Measurements from ENCODE around the gene ANKRD36.
"Not testable (repeated sequence)": the region's sequence is repeated elsewhere in the genome, so short reads cannot be mapped to it uniquely, and the experiment has no call there.

ANKRD36 gene

GRCh38 chr2:97068074-97068473, 44.9 kb upstream of the ANKRD36 start (continued):
- TF ChIP-seq, protein P1, sequence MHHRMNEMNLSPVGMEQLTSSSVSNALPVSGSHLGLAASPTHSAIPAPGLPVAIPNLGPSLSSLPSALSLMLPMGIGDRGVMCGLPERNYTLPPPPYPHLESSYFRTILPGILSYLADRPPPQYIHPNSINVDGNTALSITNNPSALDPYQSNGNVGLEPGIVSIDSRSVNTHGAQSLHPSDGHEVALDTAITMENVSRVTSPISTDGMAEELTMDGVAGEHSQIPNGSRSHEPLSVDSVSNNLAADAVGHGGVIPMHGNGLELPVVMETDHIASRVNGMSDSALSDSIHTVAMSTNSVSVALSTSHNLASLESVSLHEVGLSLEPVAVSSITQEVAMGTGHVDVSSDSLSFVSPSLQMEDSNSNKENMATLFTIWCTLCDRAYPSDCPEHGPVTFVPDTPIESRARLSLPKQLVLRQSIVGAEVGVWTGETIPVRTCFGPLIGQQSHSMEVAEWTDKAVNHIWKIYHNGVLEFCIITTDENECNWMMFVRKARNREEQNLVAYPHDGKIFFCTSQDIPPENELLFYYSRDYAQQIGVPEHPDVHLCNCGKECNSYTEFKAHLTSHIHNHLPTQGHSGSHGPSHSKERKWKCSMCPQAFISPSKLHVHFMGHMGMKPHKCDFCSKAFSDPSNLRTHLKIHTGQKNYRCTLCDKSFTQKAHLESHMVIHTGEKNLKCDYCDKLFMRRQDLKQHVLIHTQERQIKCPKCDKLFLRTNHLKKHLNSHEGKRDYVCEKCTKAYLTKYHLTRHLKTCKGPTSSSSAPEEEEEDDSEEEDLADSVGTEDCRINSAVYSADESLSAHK (tag by site-specific recombination; IDR thresholded peaks at IDR 0.05) = no peak

- H3K9me3 ChIP-seq (ENCODE audit: control insufficient read depth, insufficient read depth, low read depth, low read length); CTCF ChIA-PET; H3K4me3 ChIP-seq (ENCODE audit: low read depth, low read length); H3K36me3 ChIP-seq (ENCODE audit: control insufficient read depth in 2 of 2, insufficient read depth in 1 of 2, low read length in 2 of 2); H3K4me1 ChIP-seq (ENCODE audit: control insufficient read depth, insufficient read depth, low read length); H3K27ac ChIP-seq (ENCODE audit: extremely low read depth, low read depth, low read length); POLR2A ChIA-PET: not testable (repeated sequence)
These were observed 44.2 kb upstream of the ANKRD36 start for GRCh38 chr2:97068722-97069121.

- CTCF ChIA-PET; H3K9me3 ChIP-seq (ENCODE audit: control insufficient read depth, insufficient read depth, low read depth, low read length); H3K4me1 ChIP-seq (ENCODE audit: control insufficient read depth, insufficient read depth, low read length); H3K36me3 ChIP-seq (ENCODE audit: control insufficient read depth in 2 of 2, insufficient read depth in 1 of 2, low read length in 2 of 2); H3K4me3 ChIP-seq (ENCODE audit: low read depth, low read length); POLR2A ChIA-PET; H3K27ac ChIP-seq (ENCODE audit: extremely low read depth, low read depth, low read length): not testable (repeated sequence)
These were observed 42.0 kb upstream of the ANKRD36 start for GRCh38 chr2:97070915-97071314.

GRCh38 chr2:97077213-97077612, 35.7 kb upstream of the ANKRD36 start:
- CTCF ChIA-PET; H3K4me1 ChIP-seq (ENCODE audit: control insufficient read depth, insufficient read depth, low read length); H3K4me3 ChIP-seq (ENCODE audit: low read depth, low read length); H3K36me3 ChIP-seq (ENCODE audit: control insufficient read depth in 2 of 2, insufficient read depth in 1 of 2, low read length in 2 of 2); POLR2A ChIA-PET; H3K9me3 ChIP-seq (ENCODE audit: control insufficient read depth, insufficient read depth, low read depth, low read length); H3K27ac ChIP-seq (ENCODE audit: extremely low read depth, low read depth, low read length): not testable (repeated sequence)

DNA sequence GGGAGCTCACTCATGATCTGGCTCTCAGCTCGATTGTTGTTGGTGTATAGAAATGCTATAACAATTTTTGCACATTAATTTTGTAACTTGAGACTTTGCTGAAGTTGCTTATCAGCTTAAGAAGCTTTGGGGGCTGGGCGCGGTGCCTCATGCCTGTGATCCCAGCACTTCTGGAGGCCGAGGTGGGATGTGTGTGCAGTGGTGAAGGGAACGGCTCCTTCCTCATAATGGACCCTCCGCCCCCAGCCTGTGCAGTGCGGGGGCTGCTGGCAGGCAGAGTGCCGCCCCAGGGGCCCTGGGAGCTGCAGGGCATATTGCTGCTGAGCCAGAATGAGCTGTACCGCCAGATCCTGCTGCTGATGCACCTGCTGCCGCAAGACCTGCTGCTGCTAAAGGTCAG, 32.1 kb upstream of the ANKRD36 start:
- H3K4me3 ChIP-seq (ENCODE audit: low read depth, low read length); H3K27ac ChIP-seq (ENCODE audit: extremely low read depth, low read depth, low read length); H3K4me1 ChIP-seq (ENCODE audit: control insufficient read depth, insufficient read depth, low read length); POLR2A ChIA-PET; H3K36me3 ChIP-seq (ENCODE audit: control insufficient read depth in 2 of 2, insufficient read depth in 1 of 2, low read length in 2 of 2); H3K9me3 ChIP-seq (ENCODE audit: control insufficient read depth, insufficient read depth, low read depth, low read length): not testable (repeated sequence)
- TF ChIP-seq EGR2 (tag by site-specific recombination; IDR thresholded peaks at IDR 0.05; ENCODE audit: low read depth) (peak; percentile 51), ZFHX2 (tag by site-specific recombination; conservative IDR thresholded peaks at IDR 0.05) (peak; percentile 57)
- CTCF ChIA-PET = interaction anchor here (1.0 kb wide), 1 partner anchor 31 kb away, joined by 3 read pairs; no protein-coding TSS in a partner anchor

GRCh38 chr2:97082206-97082605, 30.7 kb upstream of the ANKRD36 start:
- POLR2A ChIA-PET; H3K4me3 ChIP-seq (ENCODE audit: low read depth, low read length); H3K36me3 ChIP-seq (ENCODE audit: control insufficient read depth in 2 of 2, insufficient read depth in 1 of 2, low read length in 2 of 2); CTCF ChIA-PET; H3K4me1 ChIP-seq (ENCODE audit: control insufficient read depth, insufficient read depth, low read length); H3K27ac ChIP-seq (ENCODE audit: extremely low read depth, low read depth, low read length); H3K9me3 ChIP-seq (ENCODE audit: control insufficient read depth, insufficient read depth, low read depth, low read length): not testable (repeated sequence)

GRCh38 chr2:97083516-97083915, 29.4 kb upstream of the ANKRD36 start:
- H3K36me3 ChIP-seq (ENCODE audit: control insufficient read depth in 2 of 2, insufficient read depth in 1 of 2, low read length in 2 of 2); H3K4me1 ChIP-seq (ENCODE audit: control insufficient read depth, insufficient read depth, low read length); H3K27ac ChIP-seq (ENCODE audit: extremely low read depth, low read depth, low read length); POLR2A ChIA-PET; H3K4me3 ChIP-seq (ENCODE audit: low read depth, low read length); CTCF ChIA-PET; H3K9me3 ChIP-seq (ENCODE audit: control insufficient read depth, insufficient read depth, low read depth, low read length): not testable (repeated sequence)

DNA sequence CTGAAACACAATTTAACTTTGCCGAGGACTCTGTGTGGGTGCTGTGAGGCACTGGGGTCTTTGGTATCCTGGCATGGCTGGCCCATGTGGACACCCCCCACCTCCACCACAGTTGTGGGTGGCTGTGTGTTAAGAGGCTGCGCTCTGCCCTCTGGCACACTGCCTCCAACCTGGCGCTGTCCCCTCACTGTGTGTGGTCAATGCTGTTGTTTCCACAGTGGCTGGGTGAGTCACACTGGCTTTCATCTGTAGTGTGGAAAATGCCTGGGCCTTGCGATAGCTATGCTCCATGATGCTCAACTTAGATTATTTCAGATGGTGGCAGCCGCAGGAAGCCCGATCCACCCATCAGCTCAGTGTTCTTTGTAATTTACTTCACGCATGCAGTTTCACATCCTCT, 27.9 kb upstream of the ANKRD36 start:
- H3K36me3 ChIP-seq (ENCODE audit: control insufficient read depth in 2 of 2, insufficient read depth in 1 of 2, low read length in 2 of 2); H3K27ac ChIP-seq (ENCODE audit: extremely low read depth, low read depth, low read length); H3K9me3 ChIP-seq (ENCODE audit: control insufficient read depth, insufficient read depth, low read depth, low read length); H3K4me1 ChIP-seq (ENCODE audit: control insufficient read depth, insufficient read depth, low read length); CTCF ChIA-PET; H3K4me3 ChIP-seq (ENCODE audit: low read depth, low read length); POLR2A ChIA-PET: not testable (repeated sequence)

DNA sequence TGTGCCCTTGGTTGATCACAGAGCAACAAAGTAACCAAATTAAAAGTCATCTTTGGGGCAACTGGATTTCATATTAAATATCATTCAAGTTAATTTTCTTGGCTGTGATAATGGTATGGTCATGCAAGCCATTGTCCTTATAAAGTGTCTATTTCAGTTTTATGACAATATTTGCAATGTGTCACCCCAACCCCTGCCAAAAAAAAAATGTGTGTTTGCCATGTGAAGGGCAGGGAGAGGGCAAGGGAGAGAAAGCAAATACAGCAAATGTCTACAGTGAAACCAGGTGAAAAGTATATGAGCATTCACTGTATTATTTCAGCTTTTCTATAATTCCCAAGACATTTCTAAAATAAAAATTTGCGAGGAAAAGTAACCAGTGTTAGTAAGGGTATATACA, 24.2 kb upstream of the ANKRD36 start:
- H3K36me3 ChIP-seq (ENCODE audit: control insufficient read depth in 2 of 2, insufficient read depth in 1 of 2, low read length in 2 of 2); H3K4me1 ChIP-seq (ENCODE audit: control insufficient read depth, insufficient read depth, low read length); H3K27ac ChIP-seq (ENCODE audit: extremely low read depth, low read depth, low read length); H3K4me3 ChIP-seq (ENCODE audit: low read depth, low read length); CTCF ChIA-PET; H3K9me3 ChIP-seq (ENCODE audit: control insufficient read depth, insufficient read depth, low read depth, low read length); POLR2A ChIA-PET: not testable (repeated sequence)

GRCh38 chr2:97092946-97093345, 20.0 kb upstream of the ANKRD36 start:
- CTCF ChIA-PET; H3K9me3 ChIP-seq (ENCODE audit: control insufficient read depth, insufficient read depth, low read depth, low read length); H3K27ac ChIP-seq (ENCODE audit: extremely low read depth, low read depth, low read length); H3K4me3 ChIP-seq (ENCODE audit: low read depth, low read length); H3K4me1 ChIP-seq (ENCODE audit: control insufficient read depth, insufficient read depth, low read length); H3K36me3 ChIP-seq (ENCODE audit: control insufficient read depth in 2 of 2, insufficient read depth in 1 of 2, low read length in 2 of 2): not testable (repeated sequence)
- POLR2A ChIA-PET = interaction anchor here (0.6 kb wide), 1 partner anchor 770 kb away, joined by 3 read pairs; no protein-coding TSS in a partner anchor

Data from HEK293 (cell line).